GM23338 (cell line): ENCODE measurements around the gene CRACDL. TPM values are rescaled to one million over a fixed set of nuclear protein-coding genes. Genes with fewer than 3 reads are reported as not detected.
"Not testable (repeated sequence)": the region's sequence is repeated elsewhere in the genome, so short reads cannot be mapped to it uniquely, and the experiment has no call there.

Experiments used
- ATAC-seq: fragments of 200-7000 bp; cut with Tn5 transposase; 3 replicates; pipeline ENCODE4 v1.9.1; 2020
- DNase-seq: peaks from one replicate; pipeline ENCODE4 v3.0.0-alpha.2; 2015; ENCODE audit warnings: low spot score
- H2AFZ ChIP-seq: fragments of 200-600 bp; sonication (generic); 2 replicates; pipeline ENCODE4 v1.8.0; 2016; ENCODE audit warnings: antibody characterized with exemption, mild to moderate bottlenecking, moderate library complexity
- H3F3A ChIP-seq: fragments of 200-600 bp; sonication (generic); replicated peaks from 2 replicates; pipeline ENCODE4 v1.8.0; 2017; ENCODE audit warnings: antibody characterized with exemption, mixed run types, low read depth
- H3K27ac ChIP-seq: fragments of 200-600 bp; sonication (generic); 2 replicates; pipeline ENCODE4 v1.6.1; 2016; ENCODE audit warnings: low read depth
- H3K27me3 ChIP-seq: fragments of 200-600 bp; sonication (generic); 2 replicates; pipeline ENCODE4 v1.8.0; 2016; ENCODE audit warnings: mild to moderate bottlenecking, mixed run types, moderate library complexity; ENCODE audit not compliant: insufficient read depth
- H3K36me3 ChIP-seq: fragments of 200-600 bp; sonication (generic); 2 replicates; pipeline ENCODE4 v1.8.0; 2016; ENCODE audit warnings: mild to moderate bottlenecking; ENCODE audit not compliant: insufficient read depth
- H3K4me1 ChIP-seq: fragments of 200-600 bp; sonication (generic); 2 replicates; pipeline ENCODE4 v1.8.0; 2016; ENCODE audit warnings: mild to moderate bottlenecking, moderate library complexity; ENCODE audit not compliant: insufficient read depth
- H3K4me2 ChIP-seq: fragments of 200-600 bp; sonication (generic); 2 replicates; pipeline ENCODE4 v1.7.1; 2017; ENCODE audit warnings: mixed run types
- H3K4me3 ChIP-seq: fragments of 200-600 bp; sonication (generic); 2 replicates; pipeline ENCODE4 v1.6.1; 2016; ENCODE audit warnings: mixed run types
- H3K79me2 ChIP-seq: fragments of 200-600 bp; sonication (generic); replicated peaks from 2 replicates; pipeline ENCODE4 v1.8.0; 2017; ENCODE audit warnings: mild to moderate bottlenecking; ENCODE audit not compliant: insufficient read depth
- H3K9me2 ChIP-seq: fragments of 200-600 bp; sonication (generic); 2 replicates; pipeline ENCODE4 v1.8.0; 2017; ENCODE audit not compliant: insufficient read depth
- H4K20me1 ChIP-seq: fragments of 200-600 bp; sonication (generic); replicated peaks from 2 replicates; pipeline ENCODE4 v1.8.0; 2017; ENCODE audit warnings: mild to moderate bottlenecking; ENCODE audit not compliant: insufficient read depth
- H3K27ac Mint-ChIP-seq: 2 replicates; pipeline ENCODE4 v1.8.0; 2020; ENCODE audit warnings: inconsistent platforms, mild to moderate bottlenecking, moderate library complexity, mixed read lengths
- H3K27me3 Mint-ChIP-seq: 3 replicates; pipeline ENCODE4 v1.8.0; 2022; ENCODE audit warnings: low read depth, mild to moderate bottlenecking, moderate library complexity, mixed read lengths, inconsistent platforms; ENCODE audit not compliant: insufficient read depth, poor library complexity
- H3K36me3 Mint-ChIP-seq: 3 replicates; pipeline ENCODE4 v1.8.0; 2021; ENCODE audit warnings: low read depth, mild to moderate bottlenecking, inconsistent platforms, moderate library complexity, mixed read lengths
- H3K4me1 Mint-ChIP-seq: 3 replicates; pipeline ENCODE4 v1.8.0; 2020; ENCODE audit warnings: mild to moderate bottlenecking, inconsistent platforms, mixed read lengths
- H3K4me3 Mint-ChIP-seq: 3 replicates; pipeline ENCODE4 v1.8.0; 2021; ENCODE audit warnings: moderate library complexity, mild to moderate bottlenecking, inconsistent platforms, mixed read lengths
- H3K9me3 Mint-ChIP-seq: 3 replicates; pipeline ENCODE4 v1.8.0; 2020; ENCODE audit warnings: moderate library complexity, mild to moderate bottlenecking, inconsistent platforms, mixed read lengths
- CREB1 ChIP-seq: fragments of 250-450 bp; sonication (Bioruptor Pico); IDR thresholded peaks from 2 replicates; pipeline ENCODE4 v1.5.0; 2020; ENCODE audit warnings: low read depth, mild to moderate bottlenecking, moderate library complexity
- EZH2 ChIP-seq: fragments of 200-600 bp; sonication (generic); IDR thresholded peaks from one replicate; pipeline ENCODE4 v1.8.0; 2017; ENCODE audit warnings: antibody characterized with exemption, mild to moderate bottlenecking, low read depth; ENCODE audit not compliant: unreplicated experiment
- JUNB ChIP-seq: IDR thresholded peaks from one replicate; pipeline ENCODE4 v1.6.1; 2016; ENCODE audit warnings: antibody characterized with exemption; ENCODE audit not compliant: unreplicated experiment
- NANOG ChIP-seq: IDR thresholded peaks from 2 replicates; pipeline ENCODE4 v1.6.1; 2016; ENCODE audit warnings: antibody characterized with exemption, borderline replicate concordance
- POLR2AphosphoS5 ChIP-seq: IDR thresholded peaks from 2 replicates; pipeline ENCODE4 v1.6.1; 2016; ENCODE audit warnings: antibody characterized with exemption, low read depth
- ZNF331 ChIP-seq: fragments of 250-450 bp; sonication (Bioruptor Pico); IDR thresholded peaks from 2 replicates; pipeline ENCODE4 v1.5.0; 2020; ENCODE audit warnings: low read depth, mild to moderate bottlenecking, moderate library complexity
- polyA plus RNA-seq: library from polyadenylated mRNA; unstranded; fragments of >200 nt; fragmentation: Nextera tagmentation; extraction: Ambion mirVana; gene quantifications from 2 replicates; pipeline ENCODE4 v1.2.1, GENCODE V29; 2016
- total RNA-seq: library from RNA; depleted of rRNA; stranded (reverse); fragments of >200 nt; shearing (Covaris generic); gene quantifications from 2 replicates; pipeline ENCODE4 v1.2.3, GENCODE V29; 2014
- TF ChIP-seq, protein P1 (sequence below): IDR thresholded peaks from one replicate; pipeline ENCODE4 v1.6.1; 2018; ENCODE audit warnings: antibody characterized with exemption; ENCODE audit not compliant: unreplicated experiment

Gene CRACDL
- total and polyA plus RNA-seq, 2 experiments from 2014 or later, result 0.14 to 0.16 TPM

GRCh38 chr2:98757904-98758421 lies 178.1 kb downstream of the CRACDL start:
- Histone ChIP-seq H3K27me3 (no peaks in the 10 kb centered on the region), H3K79me2 (no peaks in the 10 kb centered on the region)
- H3K4me3 Mint-ChIP-seq, result no peak overlapping the region

GRCh38 chr2:98753801-98754200 lies 182.2 kb downstream of the CRACDL start:
- H3K36me3 ChIP-seq, result no peaks in the 10 kb centered on the region
- H3K27me3 ChIP-seq, result no peaks in the 10 kb centered on the region
- H3K27me3 Mint-ChIP-seq, result no peaks in the 10 kb centered on the region
- no peak overlapping the region for H3K4me3 ChIP-seq
- H3K36me3 Mint-ChIP-seq, result no peaks in the 10 kb centered on the region
- H3K9me3 Mint-ChIP-seq, result no peaks in the 10 kb centered on the region; the same call in none of the 3 replicates
- H4K20me1 ChIP-seq, result no peaks in the 10 kb centered on the region
- no peak overlapping the region for H3K4me3 Mint-ChIP-seq
- no peak overlapping the region for H2AFZ ChIP-seq
- no peak for TF ChIP-seq JUNB
- no peak for DNase-seq
- H3K27ac ChIP-seq, result no peak overlapping the region
- H3K4me2 ChIP-seq, result no peak overlapping the region
- no peaks in the 10 kb centered on the region for H3F3A ChIP-seq
- ATAC-seq, result no peak
- H3K4me1 ChIP-seq, result no peaks in the 10 kb centered on the region
- H3K79me2 ChIP-seq, result no peaks in the 10 kb centered on the region
- no peak overlapping the region for H3K27ac Mint-ChIP-seq
- H3K9me2 ChIP-seq, result no peaks in the 10 kb centered on the region; the same call in 1 of the 2 replicates
- H3K4me1 Mint-ChIP-seq, result peaks cover 4% of the 10 kb centered on the region; the same call in 1 of the 3 replicates

More at GRCh38 chr2:98757904-98758421, 178.1 kb downstream of the CRACDL start:
- H3K4me1 Mint-ChIP-seq, result peaks cover 7% of the 10 kb centered on the region; the same call in 2 of the 3 replicates
- DNase-seq, result no peak
- Histone ChIP-seq H3K4me3 (no peak overlapping the region), H4K20me1 (no peaks in the 10 kb centered on the region), H3K9me2 (no peaks in the 10 kb centered on the region; the same call in 1 of the 2 replicates), H2AFZ (no peak overlapping the region), H3K27ac (no peak overlapping the region), H3K4me2 (no peak overlapping the region), H3F3A (no peaks in the 10 kb centered on the region), H3K36me3 (no peaks in the 10 kb centered on the region), H3K4me1 (no peaks in the 10 kb centered on the region)
- H3K36me3 Mint-ChIP-seq, result no peaks in the 10 kb centered on the region
- no peak; the same call in 1 of the 3 replicates for ATAC-seq
- H3K9me3 Mint-ChIP-seq, result no peaks in the 10 kb centered on the region; the same call in 1 of the 3 replicates
- no peak overlapping the region for H3K27ac Mint-ChIP-seq
- H3K27me3 Mint-ChIP-seq, result no peaks in the 10 kb centered on the region
- TF ChIP-seq EZH2 (no peak), POLR2AphosphoS5 (no peak), ZNF331 (CRISPR knock-in tag) (no peak), NANOG (no peak), CREB1 (CRISPR knock-in tag) (no peak)
- TF ChIP-seq, protein P1, sequence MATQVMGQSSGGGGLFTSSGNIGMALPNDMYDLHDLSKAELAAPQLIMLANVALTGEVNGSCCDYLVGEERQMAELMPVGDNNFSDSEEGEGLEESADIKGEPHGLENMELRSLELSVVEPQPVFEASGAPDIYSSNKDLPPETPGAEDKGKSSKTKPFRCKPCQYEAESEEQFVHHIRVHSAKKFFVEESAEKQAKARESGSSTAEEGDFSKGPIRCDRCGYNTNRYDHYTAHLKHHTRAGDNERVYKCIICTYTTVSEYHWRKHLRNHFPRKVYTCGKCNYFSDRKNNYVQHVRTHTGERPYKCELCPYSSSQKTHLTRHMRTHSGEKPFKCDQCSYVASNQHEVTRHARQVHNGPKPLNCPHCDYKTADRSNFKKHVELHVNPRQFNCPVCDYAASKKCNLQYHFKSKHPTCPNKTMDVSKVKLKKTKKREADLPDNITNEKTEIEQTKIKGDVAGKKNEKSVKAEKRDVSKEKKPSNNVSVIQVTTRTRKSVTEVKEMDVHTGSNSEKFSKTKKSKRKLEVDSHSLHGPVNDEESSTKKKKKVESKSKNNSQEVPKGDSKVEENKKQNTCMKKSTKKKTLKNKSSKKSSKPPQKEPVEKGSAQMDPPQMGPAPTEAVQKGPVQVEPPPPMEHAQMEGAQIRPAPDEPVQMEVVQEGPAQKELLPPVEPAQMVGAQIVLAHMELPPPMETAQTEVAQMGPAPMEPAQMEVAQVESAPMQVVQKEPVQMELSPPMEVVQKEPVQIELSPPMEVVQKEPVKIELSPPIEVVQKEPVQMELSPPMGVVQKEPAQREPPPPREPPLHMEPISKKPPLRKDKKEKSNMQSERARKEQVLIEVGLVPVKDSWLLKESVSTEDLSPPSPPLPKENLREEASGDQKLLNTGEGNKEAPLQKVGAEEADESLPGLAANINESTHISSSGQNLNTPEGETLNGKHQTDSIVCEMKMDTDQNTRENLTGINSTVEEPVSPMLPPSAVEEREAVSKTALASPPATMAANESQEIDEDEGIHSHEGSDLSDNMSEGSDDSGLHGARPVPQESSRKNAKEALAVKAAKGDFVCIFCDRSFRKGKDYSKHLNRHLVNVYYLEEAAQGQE, result no peak

GRCh38 chr2:98752711-98753110 lies 183.3 kb downstream of the CRACDL start:
- not testable (repeated sequence) for H3K27me3 Mint-ChIP-seq, H3K4me1 ChIP-seq, DNase-seq, H3K4me2 ChIP-seq, H3K9me2 ChIP-seq, H3K27ac ChIP-seq, H3K4me3 ChIP-seq, ATAC-seq, H4K20me1 ChIP-seq, H3K9me3 Mint-ChIP-seq, H3K36me3 ChIP-seq, H3K4me3 Mint-ChIP-seq, H3F3A ChIP-seq, H3K79me2 ChIP-seq, H3K27me3 ChIP-seq, H2AFZ ChIP-seq, H3K36me3 Mint-ChIP-seq, H3K27ac Mint-ChIP-seq, H3K4me1 Mint-ChIP-seq
